Caco-2 (cell line): Measurements from ENCODE around the gene LIN28A. TPM values are rescaled to one million over a fixed set of nuclear protein-coding genes. Genes with fewer than 3 reads are reported as not detected.

Source experiments
- BruUV-seq: library from RNA; stranded (reverse); fragments of 400-500 nt; replicated peaks from 2 replicates; lab custom pipeline; 2021; lab: Mats Ljungman, UMichigan
- CTCF ChIA-PET: fragments of 300-600 bp; sonication (Branson Sonifier 250); formaldehyde crosslinking; loops from one replicate; lab custom pipeline; 2022; ENCODE audit warnings: antibody characterized with exemption; lab: Charles Lee
- POLR2A ChIA-PET: fragments of 300-600 bp; sonication (Branson Sonifier 250); formaldehyde crosslinking; loops from one replicate; lab custom pipeline; 2022; ENCODE audit warnings: antibody characterized with exemption; lab: Charles Lee
- DNase-seq, 2 experiments: peaks; one replicate each; pipeline versions ENCODE4 v3.0.0 to v3.0.0-alpha.2; 2020 to 2022
- H3K27me3 ChIP-seq: replicated peaks from 2 replicates; pipeline ENCODE4 v1.6.0; 2011; ENCODE audit warnings: low read length; ENCODE audit not compliant: control insufficient read depth, insufficient read depth
- H3K36me3 ChIP-seq: 2 replicates; pipeline ENCODE4 v1.5.1; 2011; ENCODE audit warnings: low read length; ENCODE audit not compliant: control insufficient read depth, insufficient read depth
- H3K4me1 ChIP-seq: fragments of 250-450 bp; sonication (Bioruptor Pico); 2 replicates; pipeline ENCODE4 v1.5.1; 2020; ENCODE audit warnings: mild to moderate bottlenecking
- H3K4me3 ChIP-seq: 2 replicates; pipeline ENCODE4 v1.5.1; 2011; ENCODE audit warnings: low read depth, mild to moderate bottlenecking, control low read depth, low read length
- H3K9me3 ChIP-seq: fragments of 250-450 bp; sonication (Bioruptor Pico); 2 replicates; pipeline ENCODE4 v1.5.1; 2020; ENCODE audit warnings: mild to moderate bottlenecking, moderate library complexity
- H3K27ac Mint-ChIP-seq: one replicate; pipeline ENCODE4 v1.8.0; 2022; ENCODE audit warnings: mixed read lengths; ENCODE audit not compliant: unreplicated experiment
- H3K27me3 Mint-ChIP-seq: one replicate; pipeline ENCODE4 v1.8.0; 2022; ENCODE audit warnings: mixed read lengths; ENCODE audit not compliant: insufficient read depth, unreplicated experiment
- H3K36me3 Mint-ChIP-seq: one replicate; pipeline ENCODE4 v1.8.0; 2022; ENCODE audit warnings: mild to moderate bottlenecking, mixed read lengths; ENCODE audit not compliant: insufficient read depth, unreplicated experiment
- H3K4me1 Mint-ChIP-seq: one replicate; pipeline ENCODE4 v1.8.0; 2022; ENCODE audit warnings: low read depth, mixed read lengths; ENCODE audit not compliant: unreplicated experiment
- H3K4me3 Mint-ChIP-seq: one replicate; pipeline ENCODE4 v1.8.0; 2022; ENCODE audit warnings: mild to moderate bottlenecking, moderate library complexity, mixed read lengths; ENCODE audit not compliant: unreplicated experiment
- H3K9me3 Mint-ChIP-seq: one replicate; pipeline ENCODE4 v1.8.0; 2022; ENCODE audit warnings: mixed read lengths; ENCODE audit not compliant: unreplicated experiment
- CTCF ChIP-seq, 2 experiments: fragments of 200-600 bp in 1 of 2; IDR thresholded peaks; 1 replicate in 1 of 2; 2 replicates in 1 of 2; pipeline versions ENCODE4 v1.5.1 to v1.8.0; 2011 to 2022; ENCODE audit warnings: antibody characterized with exemption in 1 of 2, control low read depth in 1 of 2, inconsistent platforms in 1 of 2, low read depth in 1 of 2, low read length in 1 of 2, mild to moderate bottlenecking in 1 of 2, moderate library complexity in 1 of 2; ENCODE audit not compliant: insufficient read depth in 1 of 2, severe bottlenecking in 1 of 2, unreplicated experiment in 1 of 2
- intact Hi-C: fragments of 100-400 bp; cut with micrococcal nuclease; formaldehyde crosslinking; loops from one replicate; pipeline ENCODE4 v1.10.0; 2022; ENCODE audit not compliant: unreplicated experiment
- total RNA-seq: library from RNA; stranded (reverse); gene quantifications from 2 replicates; pipeline ENCODE4 v1.2.3, GENCODE V29; 2022

Gene LIN28A
- total RNA-seq, 1 experiment from 2014 or later = 5.7 TPM

GRCh38 chr1:26418865-26419349 is 8.3 kb downstream of the LIN28A start:
- intact Hi-C loops = loop anchor here (1.0 kb wide), 1 partner anchor 13 kb away; the partner anchor contains the start of gene DHDDS
- peaks cover 39% of the 10 kb centered on the region for H3K4me1 ChIP-seq
- Mint-ChIP-seq H3K27ac (peak overlapping the region; percentile 88), H3K9me3 (no peaks in the 10 kb centered on the region), H3K36me3 (peaks cover 5% of the 10 kb centered on the region), H3K4me3 (peak overlapping the region; percentile 30), H3K4me1 (peaks cover 15% of the 10 kb centered on the region), H3K27me3 (no peaks in the 10 kb centered on the region)
- CTCF ChIA-PET = interaction anchor here (0.6 kb wide), 2 partner anchors 10 to 203 kb away, joined by 3 to 4 read pairs; no protein-coding TSS in a partner anchor
- TF ChIP-seq CTCF (IDR thresholded peaks at IDR 0.05; ENCODE audit: insufficient read depth in 1 of 2, low read depth in 1 of 2, low read length in 1 of 2, severe bottlenecking in 1 of 2, unreplicated experiment in 1 of 2) = no peak
- BruUV-seq = no TSS peak
- no peaks in the 10 kb centered on the region for H3K9me3 ChIP-seq
- H3K36me3 ChIP-seq = no peaks in the 10 kb centered on the region
- DNase-seq = peak; percentile 70 to 86
- no peaks in the 10 kb centered on the region for H3K27me3 ChIP-seq
- no peak overlapping the region for H3K4me3 ChIP-seq
- POLR2A ChIA-PET = interaction anchor here (0.6 to 1.8 kb wide), 6 partner anchors 13 to 68 kb away, joined by 3 to 10 read pairs (median 4); partner anchors contain the start of genes CRYBG2 and DHDDS

GRCh38 chr1:26419494-26419893 is 8.9 kb downstream of the LIN28A start:
- Mint-ChIP-seq H3K4me3 (no peak overlapping the region), H3K27ac (peak overlapping the region; percentile 88), H3K27me3 (no peaks in the 10 kb centered on the region), H3K9me3 (no peaks in the 10 kb centered on the region), H3K4me1 (peaks cover 15% of the 10 kb centered on the region), H3K36me3 (peaks cover 5% of the 10 kb centered on the region)
- Histone ChIP-seq H3K27me3 (no peaks in the 10 kb centered on the region), H3K4me1 (peaks cover 39% of the 10 kb centered on the region), H3K9me3 (no peaks in the 10 kb centered on the region), H3K4me3 (no peak overlapping the region), H3K36me3 (no peaks in the 10 kb centered on the region)
- CTCF ChIA-PET = no interaction called here
- no peak for DNase-seq
- POLR2A ChIA-PET = interaction anchor here (0.6 to 1.8 kb wide), 4 partner anchors 13 to 69 kb away, joined by 3 to 10 read pairs (median 4); partner anchors contain the start of genes CRYBG2 and DHDDS
- intact Hi-C loops = loop anchor here (1.0 kb wide), 1 partner anchor 13 kb away; the partner anchor contains the start of gene DHDDS
- BruUV-seq = no TSS peak
- TF ChIP-seq CTCF (IDR thresholded peaks at IDR 0.05; ENCODE audit: insufficient read depth in 1 of 2, low read depth in 1 of 2, low read length in 1 of 2, severe bottlenecking in 1 of 2, unreplicated experiment in 1 of 2) = no peak

- intact Hi-C loops = loop anchor here (5.0 kb wide), 1 partner anchor 77 kb away; the partner anchor contains the start of gene CRYBG2
These were observed 19.1 kb downstream of the LIN28A start for GRCh38 chr1:26429721-26430120.

More at GRCh38 chr1:26429721-26430120, 19.1 kb downstream of the LIN28A start:
- Histone ChIP-seq H3K27me3 (no peaks in the 10 kb centered on the region), H3K4me3 (no peak overlapping the region), H3K9me3 (no peaks in the 10 kb centered on the region), H3K4me1 (peaks cover 6% of the 10 kb centered on the region), H3K36me3 (no peaks in the 10 kb centered on the region)
- ChIA-PET POLR2A (interaction anchor here (0.7 kb wide), 1 partner anchor 42 kb away, joined by 4 read pairs; no protein-coding TSS in a partner anchor), CTCF (no interaction called here)
- no peak overlapping the region for H3K27ac Mint-ChIP-seq
- BruUV-seq = no TSS peak
- no peaks in the 10 kb centered on the region for H3K4me1 Mint-ChIP-seq
- TF ChIP-seq CTCF (IDR thresholded peaks at IDR 0.05; ENCODE audit: insufficient read depth in 1 of 2, low read depth in 1 of 2, low read length in 1 of 2, severe bottlenecking in 1 of 2, unreplicated experiment in 1 of 2) = no peak
- DNase-seq = no peak
- H3K9me3 Mint-ChIP-seq = no peaks in the 10 kb centered on the region
- no peaks in the 10 kb centered on the region for H3K27me3 Mint-ChIP-seq
- peaks cover 18% of the 10 kb centered on the region for H3K36me3 Mint-ChIP-seq
- no peak overlapping the region for H3K4me3 Mint-ChIP-seq
